Upper lobe of left lung (tissue), 4 donors: ENCODE data around the gene SUPT16H.

ENCODE experiments used
- CTCF ChIP-seq, 6 experiments: fragments of 450-650 bp in 4 of 6; fragments of 200-600 bp in 2 of 6; sonication (generic) in 2 of 6; IDR thresholded peaks; one replicate each; pipeline ENCODE4 v1.5.1; 2016 to 2019; ENCODE audit warnings: antibody characterized with exemption in 6 of 6
- POLR2AphosphoS5 ChIP-seq, 2 donors: sonication (generic); formaldehyde crosslinking; IDR thresholded peaks; one replicate each; pipeline ENCODE4 v1.5.1; 2017; ENCODE audit warnings: antibody characterized with exemption in 2 of 2

DNA sequence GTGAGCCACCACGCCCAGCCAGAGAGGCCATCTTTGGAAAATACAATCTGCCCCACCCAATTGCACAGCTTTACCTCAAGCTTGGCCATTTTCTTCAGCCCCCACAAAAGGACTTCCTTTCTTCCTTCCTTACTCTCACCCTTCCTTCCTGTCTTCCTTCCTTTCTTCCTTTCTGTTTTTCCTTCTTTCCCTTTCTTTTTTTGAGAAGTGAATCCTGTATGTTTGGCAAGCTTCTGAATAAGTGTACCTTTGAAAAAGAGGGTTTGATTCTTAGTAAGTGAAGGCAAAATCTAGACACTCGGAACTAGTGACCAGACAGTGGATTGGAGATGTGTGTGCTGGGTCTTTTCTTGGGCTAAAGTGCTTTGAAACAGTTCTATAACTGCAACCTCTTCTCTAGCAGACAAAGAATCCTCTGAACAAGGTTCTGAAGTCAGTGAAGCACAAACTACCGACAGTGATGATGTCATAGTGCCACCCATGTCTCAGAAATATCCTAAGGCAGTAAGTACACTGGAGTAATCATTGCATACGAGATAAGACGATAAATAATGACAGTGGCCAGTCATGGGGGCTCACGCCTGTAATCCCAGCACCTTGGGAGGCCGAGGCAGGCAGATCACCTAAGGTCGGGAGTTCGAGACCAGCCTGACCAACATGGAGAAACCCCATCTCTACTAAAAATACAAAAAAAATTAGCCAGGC is 49.5 kb downstream of the SUPT16H start:
- TF ChIP-seq CTCF (IDR thresholded peaks at IDR 0.05) (no peak), POLR2AphosphoS5 (IDR thresholded peaks at IDR 0.05) (no peak)
